Neural progenitor cell (in vitro differentiated cells): ENCODE data around the gene PUM1. TPM values are rescaled to one million over a fixed set of nuclear protein-coding genes. Genes with fewer than 3 reads are reported as not detected.

Source experiments
- DNase-seq: peaks from one replicate; pipeline ENCODE4 v3.0.0-alpha.2; 2016; ENCODE audit warnings: low spot score
- H2AFZ ChIP-seq: fragments of 200-600 bp; sonication (generic); replicated peaks from 2 replicates; pipeline ENCODE4 v1.6.1; 2016; ENCODE audit warnings: antibody characterized with exemption
- H3F3A ChIP-seq: fragments of 200-600 bp; sonication (generic); 2 replicates; pipeline ENCODE4 v1.6.1; 2016; ENCODE audit warnings: antibody characterized with exemption, low read depth
- H3K27ac ChIP-seq: fragments of 200-600 bp; sonication (generic); 2 replicates; pipeline ENCODE4 v1.5.1; 2016; ENCODE audit warnings: mild to moderate bottlenecking
- H3K27me3 ChIP-seq: fragments of 200-600 bp; sonication (generic); 2 replicates; pipeline ENCODE4 v1.6.1; 2016; ENCODE audit warnings: mild to moderate bottlenecking, moderate library complexity
- H3K36me3 ChIP-seq: fragments of 200-600 bp; sonication (generic); 2 replicates; pipeline ENCODE4 v1.5.1; 2016
- H3K4me1 ChIP-seq: fragments of 200-600 bp; sonication (generic); 2 replicates; pipeline ENCODE4 v1.6.1; 2016; ENCODE audit warnings: mixed run types
- H3K4me2 ChIP-seq: fragments of 200-600 bp; sonication (generic); 2 replicates; pipeline ENCODE4 v1.6.1; 2016
- H3K4me3 ChIP-seq: fragments of 200-600 bp; sonication (generic); 2 replicates; pipeline ENCODE4 v1.5.1; 2016
- H3K79me2 ChIP-seq: fragments of 200-600 bp; sonication (generic); 2 replicates; pipeline ENCODE4 v1.6.1; 2016; ENCODE audit warnings: low read depth
- H3K9ac ChIP-seq: fragments of 200-600 bp; sonication (generic); 2 replicates; pipeline ENCODE4 v1.6.1; 2016
- H3K9me3 ChIP-seq: fragments of 200-600 bp; sonication (generic); 2 replicates; pipeline ENCODE4 v1.5.1; 2016; ENCODE audit warnings: low read depth
- H4K20me1 ChIP-seq: fragments of 200-600 bp; sonication (generic); 2 replicates; pipeline ENCODE4 v1.6.1; 2016; ENCODE audit warnings: low read depth
- H3K27ac Mint-ChIP-seq: 3 replicates; pipeline ENCODE4 v1.8.0; 2021; ENCODE audit warnings: mixed read lengths
- H3K27me3 Mint-ChIP-seq: 2 replicates; pipeline ENCODE4 v1.8.0; 2022; ENCODE audit warnings: low read depth, mild to moderate bottlenecking, inconsistent platforms, moderate library complexity, mixed read lengths; ENCODE audit not compliant: insufficient read depth
- H3K36me3 Mint-ChIP-seq: 3 replicates; pipeline ENCODE4 v1.8.0; 2021; ENCODE audit warnings: mixed read lengths
- H3K4me1 Mint-ChIP-seq: 3 replicates; pipeline ENCODE4 v1.8.0; 2021; ENCODE audit warnings: mixed read lengths
- H3K4me3 Mint-ChIP-seq: 3 replicates; pipeline ENCODE4 v1.8.0; 2021; ENCODE audit warnings: mild to moderate bottlenecking, moderate library complexity, mixed read lengths
- H3K9me3 Mint-ChIP-seq: 3 replicates; pipeline ENCODE4 v1.8.0; 2020; ENCODE audit warnings: mixed read lengths
- CTCF ChIP-seq: fragments of 200-600 bp; sonication (generic); IDR thresholded peaks from 2 replicates; pipeline ENCODE4 v1.5.1; 2017; ENCODE audit warnings: antibody characterized with exemption, mild to moderate bottlenecking
- EZH2 ChIP-seq: fragments of 200-600 bp; sonication (generic); IDR thresholded peaks from 2 replicates; pipeline ENCODE4 v1.6.1; 2017; ENCODE audit warnings: antibody characterized with exemption, mild to moderate bottlenecking, moderate library complexity
- EZH2phosphoT487 ChIP-seq: fragments of 200-600 bp; sonication (generic); IDR thresholded peaks from 2 replicates; pipeline ENCODE4 v1.6.1; 2017; ENCODE audit warnings: antibody characterized with exemption
- total RNA-seq: library from RNA; depleted of rRNA; stranded (reverse); fragments of >200 nt; gene quantifications from 2 replicates; pipeline ENCODE4 v1.2.3, GENCODE V29; 2015; ENCODE audit warnings: low replicate concordance

Gene PUM1
- total RNA-seq, 1 donor from 2014 or later, result 130 TPM

DNA sequence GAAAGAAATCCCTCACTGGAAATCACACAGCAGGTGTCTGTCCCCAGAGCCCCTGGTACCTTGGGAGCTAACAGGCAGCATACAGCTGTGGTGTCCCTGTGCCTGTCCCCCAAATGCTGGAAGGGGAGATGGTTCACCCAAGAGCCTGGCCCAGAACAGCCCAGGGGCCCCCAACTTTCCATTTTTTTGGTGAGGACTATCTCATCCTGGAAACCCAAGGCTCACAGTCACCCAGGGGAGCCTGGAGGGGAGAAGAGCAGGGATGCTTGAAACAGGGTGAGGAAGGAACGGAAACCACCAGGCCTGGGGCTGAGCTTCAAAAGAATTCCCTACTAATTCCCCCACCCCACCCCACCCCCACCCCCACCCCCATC lies 160.6 kb downstream of the PUM1 start:
- Mint-ChIP-seq H3K4me1 (peaks cover 55% of the 10 kb centered on the region), H3K36me3 (no peaks in the 10 kb centered on the region), H3K4me3 (no peak overlapping the region), H3K9me3 (no peaks in the 10 kb centered on the region), H3K27me3 (peaks cover 13% of the 10 kb centered on the region), H3K27ac (no peak overlapping the region)
- no peak for DNase-seq
- H3K4me1 ChIP-seq, result peaks cover 36% of the 10 kb centered on the region
- H3K36me3 ChIP-seq, result no peaks in the 10 kb centered on the region
- peaks cover 41% of the 10 kb centered on the region for H3K79me2 ChIP-seq
- H3K9ac ChIP-seq, result no peak overlapping the region
- H4K20me1 ChIP-seq, result peaks cover 68% of the 10 kb centered on the region
- H3K4me2 ChIP-seq, result peak overlapping the region; percentile 39
- TF ChIP-seq EZH2 (no peak), CTCF (no peak), EZH2phosphoT487 (no peak)
- no peaks in the 10 kb centered on the region for H3K9me3 ChIP-seq
- no peak overlapping the region for H3K4me3 ChIP-seq
- peaks cover 13% of the 10 kb centered on the region for H3K27me3 ChIP-seq
- peaks cover 45% of the 10 kb centered on the region for H3F3A ChIP-seq
- H3K27ac ChIP-seq, result no peak overlapping the region
- H2AFZ ChIP-seq, result no peak overlapping the region

GRCh38 chr1:30904191-30904961 lies 161.1 kb downstream of the PUM1 start:
- TF ChIP-seq EZH2phosphoT487 (no peak), CTCF (no peak), EZH2 (no peak)
- Histone ChIP-seq H3K4me3 (no peak overlapping the region), H4K20me1 (peaks cover 71% of the 10 kb centered on the region), H3K79me2 (peaks cover 41% of the 10 kb centered on the region), H3K9me3 (no peaks in the 10 kb centered on the region), H2AFZ (no peak overlapping the region), H3K9ac (no peak overlapping the region), H3K27ac (no peak overlapping the region), H3K27me3 (peaks cover 10% of the 10 kb centered on the region), H3F3A (peaks cover 39% of the 10 kb centered on the region), H3K4me2 (peak overlapping the region; percentile 39), H3K4me1 (peaks cover 30% of the 10 kb centered on the region), H3K36me3 (no peaks in the 10 kb centered on the region)
- Mint-ChIP-seq H3K27me3 (peaks cover 8% of the 10 kb centered on the region), H3K27ac (peak overlapping the region; percentile 78), H3K36me3 (no peaks in the 10 kb centered on the region), H3K4me3 (no peak overlapping the region), H3K4me1 (peaks cover 54% of the 10 kb centered on the region), H3K9me3 (no peaks in the 10 kb centered on the region)
- DNase-seq, result no peak

GRCh38 chr1:30903343-30904034 lies 162.0 kb downstream of the PUM1 start:
- Mint-ChIP-seq H3K27ac (peak overlapping the region; percentile 78), H3K9me3 (no peaks in the 10 kb centered on the region), H3K4me3 (no peak overlapping the region), H3K36me3 (no peaks in the 10 kb centered on the region), H3K4me1 (peaks cover 51% of the 10 kb centered on the region), H3K27me3 (peaks cover 6% of the 10 kb centered on the region)
- no peak overlapping the region for H2AFZ ChIP-seq
- H3K27ac ChIP-seq, result peak overlapping the region; percentile 39
- peaks cover 34% of the 10 kb centered on the region for H3F3A ChIP-seq
- no peak overlapping the region for H3K4me3 ChIP-seq
- H3K27me3 ChIP-seq, result peaks cover 6% of the 10 kb centered on the region
- no peaks in the 10 kb centered on the region for H3K9me3 ChIP-seq
- peaks cover 74% of the 10 kb centered on the region for H4K20me1 ChIP-seq
- TF ChIP-seq EZH2 (no peak), EZH2phosphoT487 (no peak), CTCF (no peak)
- H3K4me2 ChIP-seq, result no peak overlapping the region
- H3K4me1 ChIP-seq, result peaks cover 24% of the 10 kb centered on the region
- H3K9ac ChIP-seq, result no peak overlapping the region
- no peaks in the 10 kb centered on the region for H3K36me3 ChIP-seq
- H3K79me2 ChIP-seq, result peaks cover 47% of the 10 kb centered on the region
- DNase-seq, result no peak
